RWPE1 (cell line): Measurements from ENCODE around the gene CD27.
A peak's percentile ranks its signal among the peaks of the same experiment; 100 is the strongest.
"Not testable (repeated sequence)": the region's sequence is repeated elsewhere in the genome, so short reads cannot be mapped to it uniquely, and the experiment has no call there.

Experiments
- CTCF ChIA-PET: fragments of 350-600 bp; sonication (Branson Sonifier 250); formaldehyde crosslinking; extraction: SDS; loops from one replicate; lab custom pipeline; 2021; lab: Yijun Ruan, JAX
- POLR2A ChIA-PET: fragments of 400-600 bp; formaldehyde crosslinking; extraction: SDS; loops from one replicate; lab custom pipeline; 2020; ENCODE audit warnings: antibody characterized with exemption; ENCODE audit not compliant: low non-redundant PET; lab: Yijun Ruan, JAX
- DNase-seq: peaks from one replicate; pipeline ENCODE4 v3.0.0; 2012; ENCODE audit warnings: low spot score
- H3K27ac ChIP-seq: fragments of 450-650 bp; 2 replicates; pipeline ENCODE4 v1.5.1; 2017
- TF ChIP-seq, protein P1 (sequence below): fragments of 450-650 bp; conservative IDR thresholded peaks from 2 replicates; pipeline ENCODE4 v1.5.1; 2017; ENCODE audit warnings: low read depth, mild to moderate bottlenecking

CD27 gene

DNA sequence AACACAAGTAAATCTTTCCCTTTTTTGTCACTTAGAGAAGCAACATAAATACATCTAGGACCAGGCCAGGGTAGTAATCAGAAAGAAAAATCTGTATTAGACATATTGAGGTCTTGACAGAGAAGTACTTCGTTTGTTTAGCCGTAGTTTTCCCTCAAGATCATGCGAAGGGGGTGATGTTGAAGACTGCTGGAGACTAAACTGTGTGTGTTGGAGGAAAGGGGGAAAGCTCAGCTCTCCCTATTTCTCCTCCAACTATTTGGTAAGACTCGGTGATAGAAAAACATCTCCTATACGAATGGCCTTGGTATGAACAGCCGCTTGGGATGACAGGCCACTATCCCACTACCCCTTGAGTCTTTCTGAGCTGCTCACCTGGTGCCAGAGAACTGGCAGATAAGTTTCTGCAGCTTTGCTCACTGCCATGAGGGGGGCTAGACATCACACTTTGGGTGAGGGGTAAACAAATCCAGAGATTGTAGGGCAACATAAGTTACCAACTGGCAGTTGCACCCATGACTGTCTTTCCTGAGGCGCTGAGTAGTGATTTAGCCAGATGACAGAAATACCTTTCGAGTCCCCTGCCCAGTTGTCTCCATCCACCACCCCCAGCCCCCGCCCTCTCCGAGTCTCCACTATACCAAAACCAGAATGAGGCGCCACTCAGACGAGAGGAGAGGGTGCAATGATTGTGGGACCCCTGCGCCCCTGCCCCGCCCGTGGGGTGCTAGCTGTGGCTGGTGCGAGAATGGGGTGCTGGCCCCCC, 25.0 kb downstream of the CD27 start:
- CTCF ChIA-PET: interaction anchor here (0.6 kb wide), 1 partner anchor 319 kb away, joined by 3 read pairs; no protein-coding TSS in a partner anchor
- POLR2A ChIA-PET: interaction anchor here (1.3 kb wide), 1 partner anchor 23 kb away, joined by 6 read pairs; the partner anchor contains the start of gene MRPL51
- TF ChIP-seq, protein P1, sequence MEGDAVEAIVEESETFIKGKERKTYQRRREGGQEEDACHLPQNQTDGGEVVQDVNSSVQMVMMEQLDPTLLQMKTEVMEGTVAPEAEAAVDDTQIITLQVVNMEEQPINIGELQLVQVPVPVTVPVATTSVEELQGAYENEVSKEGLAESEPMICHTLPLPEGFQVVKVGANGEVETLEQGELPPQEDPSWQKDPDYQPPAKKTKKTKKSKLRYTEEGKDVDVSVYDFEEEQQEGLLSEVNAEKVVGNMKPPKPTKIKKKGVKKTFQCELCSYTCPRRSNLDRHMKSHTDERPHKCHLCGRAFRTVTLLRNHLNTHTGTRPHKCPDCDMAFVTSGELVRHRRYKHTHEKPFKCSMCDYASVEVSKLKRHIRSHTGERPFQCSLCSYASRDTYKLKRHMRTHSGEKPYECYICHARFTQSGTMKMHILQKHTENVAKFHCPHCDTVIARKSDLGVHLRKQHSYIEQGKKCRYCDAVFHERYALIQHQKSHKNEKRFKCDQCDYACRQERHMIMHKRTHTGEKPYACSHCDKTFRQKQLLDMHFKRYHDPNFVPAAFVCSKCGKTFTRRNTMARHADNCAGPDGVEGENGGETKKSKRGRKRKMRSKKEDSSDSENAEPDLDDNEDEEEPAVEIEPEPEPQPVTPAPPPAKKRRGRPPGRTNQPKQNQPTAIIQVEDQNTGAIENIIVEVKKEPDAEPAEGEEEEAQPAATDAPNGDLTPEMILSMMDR: no peak
- H3K27ac ChIP-seq: peak overlapping the region; percentile 90
- no peak for DNase-seq

DNA sequence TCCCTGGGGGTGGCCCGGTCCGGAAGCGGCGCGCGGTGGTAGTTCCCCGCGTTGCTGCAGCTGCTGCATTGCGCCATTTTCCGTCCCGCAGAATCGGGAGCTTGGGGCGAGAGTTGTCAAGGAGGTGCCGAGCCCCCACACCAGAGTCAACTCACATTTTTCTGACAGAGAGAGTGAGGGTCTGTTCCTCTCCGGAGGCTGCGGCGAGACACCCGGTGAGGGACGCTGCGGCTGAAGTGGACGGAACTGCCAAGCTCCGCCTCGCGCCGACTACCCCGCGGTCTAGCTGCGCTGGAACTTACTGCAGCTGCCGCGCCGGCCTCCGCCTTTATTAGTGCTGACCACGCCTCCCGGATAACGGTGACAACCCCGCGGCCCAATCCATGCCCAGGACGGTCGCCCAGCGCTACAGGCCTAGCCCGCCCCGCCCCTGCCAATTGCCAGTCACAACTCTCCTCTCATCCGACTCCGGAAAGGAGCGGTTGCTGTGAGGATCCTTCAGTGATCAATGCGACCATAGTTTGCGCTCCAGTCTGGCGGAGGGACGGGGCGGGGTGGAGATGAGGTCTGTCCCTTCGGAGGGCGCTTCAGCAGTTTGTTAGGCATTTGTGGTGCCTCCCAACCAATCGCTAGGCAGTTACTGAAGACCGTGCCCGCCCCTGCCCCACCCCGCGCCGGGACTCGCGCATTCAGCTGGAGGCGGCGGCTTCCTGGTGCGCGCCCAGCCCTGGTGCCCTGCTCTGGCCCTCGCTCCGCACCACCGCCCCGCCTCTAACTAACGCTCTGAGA, 25.8 kb downstream of the CD27 start, which contains the start of gene VAMP1:
Gene VAMP1, minus strand, starts transcription at position 303 of the 789 bp plus-strand sequence. Its CDS starts 146 bp downstream, at position 157.
- peak within 1 kb of the TSS; percentile 90 for H3K27ac ChIP-seq
- ChIA-PET CTCF (interaction anchor here (0.6 to 0.9 kb wide), 4 partner anchors 17 to 401 kb away, joined by 3 to 5 read pairs (median 4); no protein-coding TSS in a partner anchor), POLR2A (interaction anchor here (0.5 to 1.3 kb wide), 4 partner anchors 22 to 190 kb away, joined by 3 to 8 read pairs (median 4); partner anchors contain the start of gene MRPL51)
- TF ChIP-seq, protein P1: no peak
- DNase-seq: peak; percentile 97

DNA sequence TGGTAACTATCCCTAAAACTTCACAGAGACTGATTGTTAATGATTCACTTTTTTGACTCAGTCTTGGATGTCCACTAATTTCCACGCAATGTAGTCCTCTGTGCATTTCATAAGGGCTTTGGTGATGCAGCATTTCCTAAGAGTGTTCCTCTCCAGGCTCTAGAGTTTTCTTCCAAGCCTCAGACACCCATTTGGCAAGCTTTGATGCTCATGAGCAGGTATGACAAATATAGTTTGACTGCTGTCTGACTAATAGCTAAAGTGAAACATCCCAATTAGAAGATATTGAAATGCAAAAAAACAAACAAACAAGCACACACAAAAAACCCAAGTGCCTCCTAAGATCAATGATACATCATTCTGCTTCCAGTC, 27.2 kb downstream of the CD27 start:
- CTCF ChIA-PET: interaction anchor here (0.6 kb wide), 1 partner anchor 15 kb away, joined by 3 read pairs; no protein-coding TSS in a partner anchor
- TF ChIP-seq, protein P1: no peak
- no peak for DNase-seq
- POLR2A ChIA-PET: no interaction called here
- H3K27ac ChIP-seq: no peak overlapping the region

DNA sequence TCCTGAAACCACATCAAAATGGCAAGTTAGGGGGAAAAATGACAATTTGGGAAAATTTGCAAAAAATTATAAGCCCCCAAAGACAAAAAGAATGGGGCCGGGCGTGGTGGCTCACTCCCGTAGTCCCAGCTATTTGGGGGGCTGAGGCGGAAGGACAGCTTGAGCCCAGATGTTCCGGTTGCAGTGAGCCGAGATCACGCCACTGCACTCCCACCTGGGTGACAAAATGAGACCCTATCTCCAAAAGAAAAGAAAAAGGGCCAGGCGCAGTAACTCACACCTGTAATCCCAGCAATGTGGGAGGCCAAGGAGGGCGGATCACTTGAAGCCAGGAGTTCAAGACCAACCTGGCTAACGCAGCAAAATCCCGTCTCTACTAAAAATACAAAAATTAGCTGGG, 27.7 kb downstream of the CD27 start:
- ChIA-PET CTCF (interaction anchor here (0.6 kb wide), 1 partner anchor 14 kb away, joined by 3 read pairs; no protein-coding TSS in a partner anchor), POLR2A (no interaction called here)
- no peak for DNase-seq
- TF ChIP-seq, protein P1: no peak
- no peak overlapping the region for H3K27ac ChIP-seq

DNA sequence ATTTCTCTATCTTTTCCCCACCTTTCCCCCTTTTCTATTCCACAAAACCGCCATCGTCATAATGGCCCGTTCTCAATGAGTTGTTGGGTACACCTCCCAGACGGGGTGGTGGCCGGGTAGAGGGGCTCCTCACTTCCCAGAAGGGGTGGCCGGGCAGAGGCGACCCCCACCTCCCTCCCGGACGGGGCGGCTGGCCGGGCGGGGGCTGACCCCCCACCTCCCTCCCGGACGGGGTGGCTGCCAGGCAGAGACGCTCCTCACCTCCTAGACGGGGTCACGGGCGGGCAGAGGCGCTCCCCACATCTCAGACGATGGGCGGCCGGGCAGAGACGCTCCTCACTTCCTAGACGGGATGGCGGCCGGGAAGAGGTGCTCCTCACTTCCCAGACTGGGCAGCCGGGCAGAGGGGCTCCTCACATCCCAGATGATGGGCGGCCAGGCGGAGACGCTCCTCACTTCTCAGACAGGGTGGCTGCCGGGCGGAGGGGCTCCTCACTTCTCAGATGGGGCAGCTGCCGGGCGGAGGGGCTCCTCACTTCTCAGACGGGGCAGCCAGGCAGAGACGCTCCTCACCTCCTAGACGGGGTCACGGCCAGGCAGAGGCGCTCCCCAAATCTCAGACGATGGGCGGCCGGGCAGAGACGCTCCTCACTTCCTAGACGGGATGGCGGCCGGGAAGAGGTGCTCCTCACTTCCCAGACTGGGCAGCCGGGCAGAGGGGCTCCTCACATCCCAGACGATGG, 30.6 kb downstream of the CD27 start:
- CTCF ChIA-PET, H3K27ac ChIP-seq, POLR2A ChIA-PET, DNase-seq: not testable (repeated sequence)

DNA sequence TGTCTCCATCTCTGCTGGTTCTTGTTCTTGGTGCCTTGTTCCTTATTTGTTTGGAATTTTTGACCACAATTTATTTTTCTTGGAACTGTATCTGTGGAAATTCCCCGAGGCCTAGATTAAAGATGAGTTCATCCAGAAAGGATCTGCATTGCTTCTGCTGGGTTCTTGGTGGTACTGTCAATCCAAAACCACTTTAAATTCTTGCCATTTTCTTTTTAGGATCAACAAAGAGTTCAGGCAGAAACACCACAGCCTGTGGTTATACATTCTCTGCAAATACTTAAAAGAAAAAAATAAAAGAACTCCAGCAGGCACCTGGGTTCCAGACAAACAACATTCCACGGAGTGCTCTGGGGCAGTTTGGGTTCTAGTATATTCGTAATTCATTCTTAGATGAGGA, 31.7 kb downstream of the CD27 start:
- ChIA-PET CTCF (no interaction called here), POLR2A (no interaction called here)
- TF ChIP-seq, protein P1: no peak
- no peak for DNase-seq
- H3K27ac ChIP-seq: no peak overlapping the region

DNA sequence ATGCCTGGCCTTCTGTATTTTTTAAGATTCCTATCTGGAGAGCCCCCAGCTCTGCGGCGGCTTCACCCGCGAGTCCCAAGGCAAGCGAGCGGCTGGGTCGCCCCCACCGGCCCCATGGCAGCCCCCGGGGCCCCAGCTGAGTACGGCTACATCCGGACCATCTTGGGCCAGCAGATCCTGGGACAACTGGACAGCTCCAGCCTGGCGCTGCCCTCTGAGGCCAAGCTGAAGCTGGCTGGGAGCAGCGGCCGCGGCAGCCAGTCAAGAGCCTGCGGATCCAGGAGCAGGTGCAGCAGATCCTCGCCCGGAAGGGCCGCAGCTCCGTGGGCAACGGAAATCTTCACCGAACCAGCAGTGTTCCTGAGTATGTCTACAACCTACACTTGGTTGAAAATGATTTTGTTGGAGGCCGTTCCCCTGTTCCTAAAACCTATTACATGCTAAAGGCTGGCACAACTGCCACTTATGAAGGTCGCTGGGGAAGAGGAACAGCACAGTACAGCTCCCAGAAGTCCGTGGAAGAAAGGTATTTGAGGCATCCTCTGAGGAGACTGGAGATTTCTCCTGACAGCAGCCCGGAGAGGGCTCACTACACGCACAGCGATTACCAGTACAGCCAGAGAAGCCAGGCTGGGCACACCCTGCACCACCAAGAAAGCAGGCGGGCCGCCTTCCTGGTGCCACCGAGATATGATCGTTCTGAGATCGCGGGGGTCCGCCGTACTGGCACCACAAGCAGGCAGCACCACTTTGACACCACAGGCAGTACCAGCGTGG, 33.0 kb downstream of the CD27 start:
- H3K27ac ChIP-seq, POLR2A ChIA-PET, DNase-seq, CTCF ChIA-PET: not testable (repeated sequence)
